A673 (cell line): ENCODE data around the gene EFCAB6. TPM values are rescaled to one million over a fixed set of nuclear protein-coding genes. Genes with fewer than 3 reads are reported as not detected.

Experiments used
- BruUV-seq: library from RNA; stranded (reverse); fragments of 400-500 nt; replicated peaks from 2 replicates; lab custom pipeline; 2021; lab: Mats Ljungman, UMichigan
- CTCF ChIA-PET: fragments of 300-600 bp; sonication (Branson Sonifier 250); formaldehyde crosslinking; loops from one replicate; lab custom pipeline; 2022; ENCODE audit warnings: antibody characterized with exemption; lab: Charles Lee
- POLR2A ChIA-PET: fragments of 300-600 bp; sonication (Branson Sonifier 250); formaldehyde crosslinking; loops from one replicate; lab custom pipeline; 2022; ENCODE audit warnings: antibody characterized with exemption; ENCODE audit not compliant: low non-redundant PET; lab: Charles Lee
- DNase-seq: peaks from one replicate; pipeline ENCODE4 v3.0.0-alpha.2; 2015; ENCODE audit warnings: low spot score
- H3K27ac ChIP-seq: fragments of 200-600 bp; sonication (generic); 2 replicates; pipeline ENCODE4 v1.5.1; 2016; ENCODE audit warnings: mixed run types, low read depth, mild to moderate bottlenecking, mixed read lengths, antibody characterized with exemption, low read length; ENCODE audit not compliant: poor library complexity, severe bottlenecking
- H3K27me3 ChIP-seq: fragments of 200-600 bp; sonication (generic); replicated peaks from 2 replicates; pipeline ENCODE4 v1.6.1; 2017; ENCODE audit warnings: mixed run types, low read depth, mild to moderate bottlenecking, mixed read lengths, antibody characterized with exemption, low read length; ENCODE audit not compliant: insufficient read depth, poor library complexity
- H3K36me3 ChIP-seq: fragments of 200-600 bp; sonication (generic); 2 replicates; pipeline ENCODE4 v1.6.1; 2016; ENCODE audit warnings: mixed run types, mild to moderate bottlenecking, mixed read lengths, antibody characterized with exemption, low read length; ENCODE audit not compliant: insufficient read depth, poor library complexity, severe bottlenecking
- H3K4me1 ChIP-seq: fragments of 200-600 bp; sonication (generic); 2 replicates; pipeline ENCODE4 v1.6.1; 2017; ENCODE audit warnings: mixed run types, mild to moderate bottlenecking, mixed read lengths, antibody characterized with exemption, low read length; ENCODE audit not compliant: insufficient read depth, poor library complexity, severe bottlenecking
- H3K4me3 ChIP-seq: fragments of 200-600 bp; sonication (generic); 2 replicates; pipeline ENCODE4 v1.5.1; 2016; ENCODE audit warnings: low read depth, mixed run types, mild to moderate bottlenecking, mixed read lengths, low read length; ENCODE audit not compliant: poor library complexity, severe bottlenecking
- H3K9me3 ChIP-seq: fragments of 200-600 bp; sonication (generic); 2 replicates; pipeline ENCODE4 v1.6.1; 2016; ENCODE audit warnings: mixed run types, low read depth, mild to moderate bottlenecking, mixed read lengths, antibody characterized with exemption, low read length; ENCODE audit not compliant: poor library complexity, severe bottlenecking
- EZH2 ChIP-seq: fragments of 200-600 bp; sonication (generic); IDR thresholded peaks from 2 replicates; pipeline ENCODE4 v1.6.1; 2017; ENCODE audit warnings: borderline replicate concordance, low read depth, mild to moderate bottlenecking, mixed read lengths, antibody characterized with exemption, low read length; ENCODE audit not compliant: poor library complexity, severe bottlenecking
- intact Hi-C: fragments of 100-400 bp; cut with micrococcal nuclease; formaldehyde crosslinking; loops from one replicate; pipeline ENCODE4 v1.10.0; 2022; ENCODE audit not compliant: unreplicated experiment
- total RNA-seq: library from RNA; stranded (reverse); gene quantifications from 2 replicates; pipeline ENCODE4 v1.2.3, GENCODE V29; 2021
- TF ChIP-seq, protein P1 (sequence below): fragments of 300-800, 200-600 bp; sonication (generic); conservative IDR thresholded peaks from 2 replicates; pipeline ENCODE4 v1.5.1; 2017; ENCODE audit warnings: low read depth, mild to moderate bottlenecking, antibody characterized with exemption, low read length, moderate library complexity, mixed read lengths

Gene EFCAB6
- total RNA-seq, 1 experiment from 2014 or later = 0.41 TPM

DNA sequence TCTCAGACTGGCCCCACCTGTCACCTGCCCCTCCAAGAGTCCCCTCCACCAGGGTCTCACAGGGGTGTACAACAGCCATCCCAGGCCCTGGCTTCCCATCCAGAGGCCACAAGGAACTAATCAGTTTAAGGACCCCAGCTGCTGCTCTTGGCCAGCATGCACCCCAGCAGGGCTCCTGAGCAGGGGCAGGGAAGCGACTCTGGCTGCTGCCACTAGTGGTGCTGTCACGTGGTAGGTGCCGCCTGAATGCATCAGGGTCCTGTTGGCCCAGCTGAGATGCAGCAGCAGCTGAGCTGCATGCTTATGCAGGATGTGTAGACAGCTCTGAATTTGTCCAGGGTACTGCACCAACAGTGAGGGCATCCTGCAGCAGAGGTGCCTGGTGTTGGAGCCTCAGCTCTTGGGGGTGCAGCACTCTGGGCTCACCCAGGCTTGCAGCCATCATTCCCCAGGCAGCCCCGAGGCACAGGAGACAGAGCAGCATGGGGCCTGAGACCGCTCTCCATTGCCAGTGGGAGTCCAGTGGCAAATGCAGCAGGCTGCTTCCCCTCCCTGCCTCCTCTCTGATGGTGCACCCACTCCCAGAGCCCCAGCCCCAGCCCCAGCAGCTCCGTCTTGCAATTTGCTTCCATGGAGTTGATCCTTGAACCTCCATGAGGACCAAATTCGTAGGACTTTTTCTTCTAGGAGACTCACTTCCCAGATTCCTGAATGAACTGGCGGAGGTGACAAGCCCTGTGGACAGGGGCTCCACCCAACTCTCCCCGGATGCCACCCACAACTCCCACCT is 301.6 kb downstream of the EFCAB6 start:
- no peak overlapping the region for H3K4me3 ChIP-seq
- BruUV-seq = no TSS peak
- no peaks in the 10 kb centered on the region for H3K27me3 ChIP-seq
- H3K27ac ChIP-seq = no peak overlapping the region
- TF ChIP-seq EZH2 = no peak
- TF ChIP-seq, protein P1, sequence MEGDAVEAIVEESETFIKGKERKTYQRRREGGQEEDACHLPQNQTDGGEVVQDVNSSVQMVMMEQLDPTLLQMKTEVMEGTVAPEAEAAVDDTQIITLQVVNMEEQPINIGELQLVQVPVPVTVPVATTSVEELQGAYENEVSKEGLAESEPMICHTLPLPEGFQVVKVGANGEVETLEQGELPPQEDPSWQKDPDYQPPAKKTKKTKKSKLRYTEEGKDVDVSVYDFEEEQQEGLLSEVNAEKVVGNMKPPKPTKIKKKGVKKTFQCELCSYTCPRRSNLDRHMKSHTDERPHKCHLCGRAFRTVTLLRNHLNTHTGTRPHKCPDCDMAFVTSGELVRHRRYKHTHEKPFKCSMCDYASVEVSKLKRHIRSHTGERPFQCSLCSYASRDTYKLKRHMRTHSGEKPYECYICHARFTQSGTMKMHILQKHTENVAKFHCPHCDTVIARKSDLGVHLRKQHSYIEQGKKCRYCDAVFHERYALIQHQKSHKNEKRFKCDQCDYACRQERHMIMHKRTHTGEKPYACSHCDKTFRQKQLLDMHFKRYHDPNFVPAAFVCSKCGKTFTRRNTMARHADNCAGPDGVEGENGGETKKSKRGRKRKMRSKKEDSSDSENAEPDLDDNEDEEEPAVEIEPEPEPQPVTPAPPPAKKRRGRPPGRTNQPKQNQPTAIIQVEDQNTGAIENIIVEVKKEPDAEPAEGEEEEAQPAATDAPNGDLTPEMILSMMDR = no peak
- no peaks in the 10 kb centered on the region for H3K4me1 ChIP-seq
- H3K36me3 ChIP-seq = no peaks in the 10 kb centered on the region
- no peaks in the 10 kb centered on the region for H3K9me3 ChIP-seq
- DNase-seq = no peak
- intact Hi-C loops = no loop called here
- ChIA-PET POLR2A (no interaction called here), CTCF (no interaction called here)

DNA sequence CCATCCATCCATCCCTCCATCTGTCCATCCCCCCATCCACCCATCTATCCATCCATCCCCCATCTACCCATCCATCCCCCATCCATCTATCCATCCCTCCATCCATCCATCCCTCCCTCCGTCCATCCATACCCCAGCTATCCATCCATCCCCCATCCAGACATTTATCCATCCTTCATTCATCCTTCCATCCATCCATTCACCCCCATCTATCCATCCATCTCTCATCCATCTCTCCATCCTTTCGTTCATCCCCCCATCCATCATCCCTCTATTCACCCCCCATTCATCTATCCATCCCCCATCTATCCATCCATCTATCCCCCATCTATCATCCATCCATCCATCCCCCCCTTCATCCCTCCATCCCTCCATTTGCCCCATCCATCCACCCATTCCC is 302.8 kb downstream of the EFCAB6 start:
- H3K9me3 ChIP-seq = no peaks in the 10 kb centered on the region
- no peaks in the 10 kb centered on the region for H3K27me3 ChIP-seq
- CTCF ChIA-PET = no interaction called here
- no peaks in the 10 kb centered on the region for H3K36me3 ChIP-seq
- H3K27ac ChIP-seq = no peak overlapping the region
- TF ChIP-seq EZH2 = no peak
- TF ChIP-seq, protein P1 = no peak
- intact Hi-C loops = no loop called here
- BruUV-seq = no TSS peak
- no peaks in the 10 kb centered on the region for H3K4me1 ChIP-seq
- DNase-seq = no peak
- no peak overlapping the region for H3K4me3 ChIP-seq
- POLR2A ChIA-PET = no interaction called here

GRCh38 chr22:43508489-43508888 is 303.6 kb downstream of the EFCAB6 start:
- Histone ChIP-seq H3K4me3 (no peak overlapping the region), H3K9me3 (no peaks in the 10 kb centered on the region), H3K36me3 (no peaks in the 10 kb centered on the region), H3K27me3 (no peaks in the 10 kb centered on the region), H3K27ac (no peak overlapping the region), H3K4me1 (no peaks in the 10 kb centered on the region)
- CTCF ChIA-PET = no interaction called here
- no peak for DNase-seq
- POLR2A ChIA-PET = no interaction called here
- BruUV-seq = no TSS peak
- intact Hi-C loops = no loop called here
- TF ChIP-seq EZH2 = no peak
- TF ChIP-seq, protein P1 = no peak
